Thymus (tissue), 11 donors: Measurements from ENCODE around the gene KIFC3. TPM values are rescaled to one million over a fixed set of nuclear protein-coding genes. Genes with fewer than 3 reads are reported as not detected.

Experiments
- DNase-seq, 9 donors: peaks; one replicate each; pipeline ENCODE4 v3.0.0-alpha.2; 2013; ENCODE audit warnings: low spot score in 9 of 9, low read depth in 6 of 9, missing footprints in 1 of 9
- H3K27ac ChIP-seq, 2 donors: one replicate each; pipeline ENCODE4 v1.5.1; 2013; ENCODE audit warnings: control low read depth in 1 of 2, low read depth in 1 of 2, low read length in 1 of 2, mild to moderate bottlenecking in 1 of 2, moderate library complexity in 1 of 2
- H3K27me3 ChIP-seq, 2 donors: one replicate each; pipeline ENCODE4 v1.5.1; 2013; ENCODE audit warnings: low read length in 1 of 2; ENCODE audit not compliant: control insufficient read depth in 2 of 2, insufficient read depth in 1 of 2
- H3K36me3 ChIP-seq, 2 donors: one replicate each; pipeline ENCODE4 v1.5.1; 2013; ENCODE audit warnings: low read length in 1 of 2, mild to moderate bottlenecking in 1 of 2, moderate library complexity in 1 of 2; ENCODE audit not compliant: control insufficient read depth in 2 of 2, insufficient read depth in 2 of 2
- H3K4me1 ChIP-seq, 2 donors: one replicate each; pipeline ENCODE4 v1.5.1; 2013; ENCODE audit warnings: low read length in 2 of 2; ENCODE audit not compliant: control insufficient read depth in 2 of 2, insufficient read depth in 2 of 2
- H3K4me3 ChIP-seq, 2 donors: one replicate each; pipeline ENCODE4 v1.5.1; 2013; ENCODE audit warnings: low read length in 2 of 2, control low read depth in 1 of 2, mild to moderate bottlenecking in 1 of 2
- H3K9me3 ChIP-seq, 2 donors: one replicate each; pipeline ENCODE4 v1.5.1; 2013; ENCODE audit warnings: low read length in 1 of 2, mild to moderate bottlenecking in 1 of 2; ENCODE audit not compliant: control insufficient read depth in 2 of 2, insufficient read depth in 1 of 2
- WGBS: extraction: QIAGEN DNeasy Blood & Tissue Kit; methylation state at CpG from one replicate; pipeline ENCODE4 v1.1.7; 2013; 5-methylcytosine and 5-hydroxymethylcytosine counted together
- polyA plus RNA-seq: library from polyadenylated mRNA; stranded (reverse); fragments of 200-250 nt; gene quantifications from one replicate; pipeline ENCODE4 v1.2.3, GENCODE V29; 2013
- total RNA-seq: library from RNA; stranded (reverse); fragments of 120-200 nt; gene quantifications from one replicate; pipeline ENCODE4 v1.2.4, GENCODE V29; 2013
- donor health status: healthy.

The KIFC3 gene
- total and polyA plus RNA-seq, 2 donors: 3.8 to 9.2 TPM

- H3K4me3 ChIP-seq: no peak overlapping the region
- H3K36me3 ChIP-seq: peaks cover 20 to 47% of the 10 kb centered on the region in 2 donors
- H3K27me3 ChIP-seq: no peaks in the 10 kb centered on the region
- H3K4me1 ChIP-seq: no peaks in the 10 kb centered on the region
- H3K27ac ChIP-seq: no peak overlapping the region
- 93% methylated on average over 9 of the region's 9 CpGs for WGBS
- H3K9me3 ChIP-seq: no peaks in the 10 kb centered on the region
- DNase-seq: no peak
These were observed 47.8 kb downstream of the KIFC3 start for GRCh38 chr16:57754354-57755060.

GRCh38 chr16:57753448-57754353 is 48.6 kb downstream of the KIFC3 start:
- WGBS: 96% methylated on average over 32 of the region's 32 CpGs
- no peak for DNase-seq

GRCh38 chr16:57752581-57753447 is 49.5 kb downstream of the KIFC3 start:
- H3K4me3 ChIP-seq: no peak overlapping the region
- no peaks in the 10 kb centered on the region for H3K27me3 ChIP-seq
- no peaks in the 10 kb centered on the region for H3K4me1 ChIP-seq
- no peak overlapping the region for H3K27ac ChIP-seq
- DNase-seq: no peak
- H3K36me3 ChIP-seq: peaks cover 19 to 52% of the 10 kb centered on the region in 2 donors
- no peaks in the 10 kb centered on the region for H3K9me3 ChIP-seq
- WGBS: 94% methylated on average over 44 of the region's 44 CpGs

More at GRCh38 chr16:57753448-57754353, 48.6 kb downstream of the KIFC3 start:
- no peaks in the 10 kb centered on the region for H3K27me3 ChIP-seq
- no peak overlapping the region for H3K27ac ChIP-seq
- H3K9me3 ChIP-seq: no peaks in the 10 kb centered on the region
- no peak overlapping the region for H3K4me3 ChIP-seq
- H3K36me3 ChIP-seq: peaks cover 20 to 47% of the 10 kb centered on the region in 2 donors
- H3K4me1 ChIP-seq: no peaks in the 10 kb centered on the region

GRCh38 chr16:57752203-57752580 is 50.1 kb downstream of the KIFC3 start:
- WGBS: 78% methylated on average over 6 of the region's 6 CpGs
- H3K4me1 ChIP-seq: no peaks in the 10 kb centered on the region

GRCh38 chr16:57751539-57752202 is 50.6 kb downstream of the KIFC3 start:
- H3K36me3 ChIP-seq: peaks cover 18 to 60% of the 10 kb centered on the region in 2 donors
- no peak for DNase-seq
- WGBS: 97% methylated on average over 26 of the region's 26 CpGs

More at GRCh38 chr16:57752203-57752580, 50.1 kb downstream of the KIFC3 start:
- Histone ChIP-seq H3K27ac (no peak overlapping the region), H3K36me3 (peaks cover 18 to 59% of the 10 kb centered on the region in 2 donors), H3K4me3 (no peak overlapping the region), H3K27me3 (no peaks in the 10 kb centered on the region), H3K9me3 (no peaks in the 10 kb centered on the region)
- DNase-seq: peak in 1 of 9 donors; percentile 9

GRCh38 chr16:57750796-57751538 is 51.3 kb downstream of the KIFC3 start:
- H3K36me3 ChIP-seq: peaks cover 18 to 60% of the 10 kb centered on the region in 2 donors
- no peaks in the 10 kb centered on the region for H3K27me3 ChIP-seq
- no peak overlapping the region for H3K27ac ChIP-seq
- no peaks in the 10 kb centered on the region for H3K9me3 ChIP-seq
- H3K4me3 ChIP-seq: no peak overlapping the region
- WGBS: 98% methylated on average over 24 of the region's 24 CpGs
- H3K4me1 ChIP-seq: no peaks in the 10 kb centered on the region
- DNase-seq: no peak

More at GRCh38 chr16:57751539-57752202, 50.6 kb downstream of the KIFC3 start:
- Histone ChIP-seq H3K27ac (no peak overlapping the region), H3K4me3 (no peak overlapping the region), H3K4me1 (no peaks in the 10 kb centered on the region), H3K9me3 (no peaks in the 10 kb centered on the region), H3K27me3 (no peaks in the 10 kb centered on the region)

GRCh38 chr16:57749856-57750452 is 52.3 kb downstream of the KIFC3 start:
- Histone ChIP-seq H3K27me3 (no peaks in the 10 kb centered on the region), H3K36me3 (peaks cover 13 to 50% of the 10 kb centered on the region in 2 donors)
- DNase-seq: no peak

More at GRCh38 chr16:57749856-57750452, 52.3 kb downstream of the KIFC3 start:
- Histone ChIP-seq H3K4me1 (no peaks in the 10 kb centered on the region), H3K4me3 (no peak overlapping the region), H3K9me3 (no peaks in the 10 kb centered on the region), H3K27ac (no peak overlapping the region)
- WGBS: 94% methylated on average over 5 of the region's 5 CpGs
